RWPE1 (cell line): ENCODE measurements around the gene WNT2.

Source experiments
- CTCF ChIA-PET: fragments of 350-600 bp; sonication (Branson Sonifier 250); formaldehyde crosslinking; extraction: SDS; loops from one replicate; lab custom pipeline; 2021; lab: Yijun Ruan, JAX
- POLR2A ChIA-PET: fragments of 400-600 bp; formaldehyde crosslinking; extraction: SDS; loops from one replicate; lab custom pipeline; 2020; ENCODE audit warnings: antibody characterized with exemption; ENCODE audit not compliant: low non-redundant PET; lab: Yijun Ruan, JAX
- DNase-seq: peaks from one replicate; pipeline ENCODE4 v3.0.0; 2012; ENCODE audit warnings: low spot score
- H3K27ac ChIP-seq: fragments of 450-650 bp; 2 replicates; pipeline ENCODE4 v1.5.1; 2017
- TF ChIP-seq, protein P1 (sequence below): fragments of 450-650 bp; conservative IDR thresholded peaks from 2 replicates; pipeline ENCODE4 v1.5.1; 2017; ENCODE audit warnings: low read depth, mild to moderate bottlenecking

The WNT2 gene

DNA sequence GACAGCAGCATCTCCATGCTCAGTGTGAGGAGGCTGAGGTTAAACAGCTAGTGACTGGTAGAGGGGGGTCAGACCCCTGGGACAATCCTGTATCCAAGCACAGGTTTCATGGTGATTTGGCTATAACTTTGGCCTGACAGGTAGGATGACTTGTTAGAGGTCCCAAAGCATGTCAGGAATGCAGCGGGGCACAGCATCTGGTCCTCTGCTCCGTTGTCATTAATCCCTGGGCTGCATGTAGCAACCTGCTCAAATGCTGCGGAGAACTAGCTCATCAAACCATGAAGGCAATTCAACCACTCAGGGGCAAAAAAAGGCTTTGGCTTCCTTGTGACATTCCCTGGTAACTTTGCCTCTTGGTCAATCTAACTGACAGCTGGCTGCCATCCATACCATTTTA is 26.8 kb downstream of the WNT2 start:
- peak; percentile 10 for DNase-seq
- H3K27ac ChIP-seq = no peak overlapping the region
- TF ChIP-seq, protein P1, sequence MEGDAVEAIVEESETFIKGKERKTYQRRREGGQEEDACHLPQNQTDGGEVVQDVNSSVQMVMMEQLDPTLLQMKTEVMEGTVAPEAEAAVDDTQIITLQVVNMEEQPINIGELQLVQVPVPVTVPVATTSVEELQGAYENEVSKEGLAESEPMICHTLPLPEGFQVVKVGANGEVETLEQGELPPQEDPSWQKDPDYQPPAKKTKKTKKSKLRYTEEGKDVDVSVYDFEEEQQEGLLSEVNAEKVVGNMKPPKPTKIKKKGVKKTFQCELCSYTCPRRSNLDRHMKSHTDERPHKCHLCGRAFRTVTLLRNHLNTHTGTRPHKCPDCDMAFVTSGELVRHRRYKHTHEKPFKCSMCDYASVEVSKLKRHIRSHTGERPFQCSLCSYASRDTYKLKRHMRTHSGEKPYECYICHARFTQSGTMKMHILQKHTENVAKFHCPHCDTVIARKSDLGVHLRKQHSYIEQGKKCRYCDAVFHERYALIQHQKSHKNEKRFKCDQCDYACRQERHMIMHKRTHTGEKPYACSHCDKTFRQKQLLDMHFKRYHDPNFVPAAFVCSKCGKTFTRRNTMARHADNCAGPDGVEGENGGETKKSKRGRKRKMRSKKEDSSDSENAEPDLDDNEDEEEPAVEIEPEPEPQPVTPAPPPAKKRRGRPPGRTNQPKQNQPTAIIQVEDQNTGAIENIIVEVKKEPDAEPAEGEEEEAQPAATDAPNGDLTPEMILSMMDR = no peak
- ChIA-PET POLR2A (no interaction called here), CTCF (interaction anchor here (0.8 to 1.0 kb wide), 3 partner anchors 44 to 90 kb away, joined by 3 to 4 read pairs (median 3); no protein-coding TSS in a partner anchor)

DNA sequence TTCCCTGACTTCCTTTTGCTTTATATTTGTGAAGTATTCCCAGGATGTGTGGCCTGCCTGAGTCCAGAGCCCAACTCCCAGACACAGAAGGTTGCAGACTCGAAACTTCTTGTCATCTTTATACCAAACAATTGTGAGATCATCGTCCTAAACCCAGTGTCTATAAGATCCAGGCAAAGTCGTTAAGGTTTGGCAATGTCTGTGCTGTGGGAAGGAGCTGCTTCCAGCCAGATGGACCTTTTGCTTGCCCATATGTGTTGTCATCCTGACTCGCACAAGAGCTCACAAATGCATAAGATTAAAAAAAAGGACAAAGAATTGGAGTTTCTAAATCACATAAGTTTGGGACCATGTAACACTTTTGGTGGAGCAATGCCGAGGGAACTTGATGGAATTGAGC is 37.0 kb downstream of the WNT2 start:
- TF ChIP-seq, protein P1 = no peak
- CTCF ChIA-PET = no interaction called here
- no peak overlapping the region for H3K27ac ChIP-seq
- POLR2A ChIA-PET = no interaction called here
- DNase-seq = no peak

DNA sequence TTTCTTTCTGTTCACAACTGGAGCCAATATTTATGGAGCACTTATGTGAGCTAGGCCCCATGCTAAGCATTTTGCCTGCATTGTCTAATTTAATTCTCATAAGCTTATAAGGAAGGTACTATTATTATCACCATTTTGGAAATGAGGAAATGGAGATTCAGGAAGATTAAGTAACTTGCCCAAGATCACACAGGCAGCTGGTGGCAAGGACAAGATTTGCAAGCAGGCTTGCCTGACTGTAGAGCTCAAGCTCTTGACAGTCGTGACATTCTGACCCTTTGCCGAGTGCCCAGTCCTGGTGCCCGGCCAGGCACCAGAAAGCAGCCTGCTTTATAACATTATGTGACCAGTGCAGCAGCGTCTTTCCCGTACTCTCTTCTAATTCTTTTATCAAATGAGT is 38.2 kb downstream of the WNT2 start:
- CTCF ChIA-PET = no interaction called here
- POLR2A ChIA-PET = no interaction called here
- H3K27ac ChIP-seq = no peak overlapping the region
- TF ChIP-seq, protein P1 = no peak
- no peak for DNase-seq

DNA sequence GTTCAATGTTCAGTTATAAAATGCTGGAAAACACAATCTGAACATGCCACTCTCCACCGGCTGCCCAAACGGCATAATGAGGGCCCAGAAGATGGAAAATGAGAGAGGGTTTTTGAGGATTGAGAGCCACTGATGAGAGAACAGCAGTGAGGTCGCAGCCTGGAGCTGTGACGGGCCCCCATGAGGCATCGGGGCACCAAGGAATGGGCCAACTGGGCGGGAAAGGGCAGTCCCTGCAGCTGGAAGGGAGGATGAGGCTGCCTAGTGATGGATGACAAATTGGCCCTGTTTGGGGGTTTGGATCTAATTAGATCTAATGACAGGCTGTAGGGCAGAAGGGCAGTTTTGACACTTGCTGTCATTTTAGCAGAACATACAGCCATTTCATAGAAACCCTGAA is 39.1 kb downstream of the WNT2 start:
- CTCF ChIA-PET = no interaction called here
- DNase-seq = no peak
- POLR2A ChIA-PET = no interaction called here

DNA sequence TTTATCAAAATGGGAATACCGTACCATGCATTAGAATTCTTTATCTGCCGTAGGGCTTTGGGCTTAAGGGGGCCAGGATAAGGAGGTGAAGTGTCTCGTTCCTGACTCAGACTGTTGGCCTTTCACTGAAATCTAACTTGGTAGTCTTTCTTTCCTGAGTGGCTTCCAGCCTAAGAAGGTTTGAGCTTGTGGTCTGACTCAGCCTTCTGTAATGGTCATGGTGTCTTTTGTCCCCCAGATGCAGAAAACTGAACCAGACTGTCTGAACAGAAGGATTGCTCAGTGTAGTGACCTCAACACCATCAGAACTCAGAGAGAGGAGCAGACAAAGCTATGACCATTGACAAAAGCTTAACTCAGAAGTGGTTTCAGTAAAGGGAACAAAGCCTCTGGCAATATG is 39.5 kb downstream of the WNT2 start:
- POLR2A ChIA-PET = no interaction called here
- TF ChIP-seq, protein P1 = no peak
- no peak for DNase-seq
- CTCF ChIA-PET = no interaction called here
- H3K27ac ChIP-seq = no peak overlapping the region

More for the DNA sequence above, 39.1 kb downstream of the WNT2 start:
- H3K27ac ChIP-seq = no peak overlapping the region
- TF ChIP-seq, protein P1 = no peak

DNA sequence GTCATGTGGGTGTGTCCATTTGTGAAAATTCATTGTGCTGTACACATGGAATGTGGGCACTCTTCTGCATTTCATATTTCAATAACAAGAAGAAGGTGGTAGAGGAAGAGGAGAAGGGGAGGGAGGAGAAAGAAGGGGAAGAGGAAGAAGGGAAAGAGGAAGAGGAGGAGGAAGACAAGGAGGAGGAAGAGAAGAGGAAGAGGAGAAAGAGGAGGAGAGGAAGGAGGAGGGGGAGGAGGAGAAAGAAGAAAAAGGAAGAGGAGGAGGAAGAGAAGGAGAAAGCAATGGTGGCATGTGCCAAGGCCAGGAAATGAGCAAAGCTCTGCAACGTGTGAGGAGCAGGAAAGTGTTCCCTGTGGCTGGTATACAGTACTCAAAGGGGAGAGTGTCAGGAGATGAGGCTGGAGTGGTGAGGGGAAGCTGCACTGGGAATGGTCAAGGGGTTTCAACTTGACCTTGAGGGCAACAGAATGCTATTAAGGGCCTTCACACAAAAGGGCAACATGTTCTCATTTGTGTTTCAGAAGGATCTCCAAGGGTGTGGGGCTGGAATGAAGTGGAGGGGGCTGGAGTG is 40.5 kb downstream of the WNT2 start:
- TF ChIP-seq, protein P1 = no peak
- CTCF ChIA-PET = no interaction called here
- H3K27ac ChIP-seq = no peak overlapping the region
- DNase-seq = no peak
- POLR2A ChIA-PET = no interaction called here
